Endothelial cell (in vitro differentiated cells): Measurements from ENCODE around the gene FAM221A. TPM values are rescaled to one million over a fixed set of nuclear protein-coding genes. Genes with fewer than 3 reads are reported as not detected.
A peak's percentile ranks its signal among the peaks of the same experiment; 100 is the strongest.

Experiments used
- DNase-seq: peaks from one replicate; pipeline ENCODE4 v3.0.0; 2021; ENCODE audit warnings: low spot score
- H3K27ac Mint-ChIP-seq: one replicate; pipeline ENCODE4 v1.8.0; 2021; ENCODE audit warnings: mixed read lengths, inconsistent platforms; ENCODE audit not compliant: unreplicated experiment
- H3K27me3 Mint-ChIP-seq: one replicate; pipeline ENCODE4 v1.8.0; 2021; ENCODE audit warnings: mild to moderate bottlenecking, moderate library complexity, mixed read lengths, inconsistent platforms; ENCODE audit not compliant: unreplicated experiment
- H3K36me3 Mint-ChIP-seq: one replicate; pipeline ENCODE4 v1.8.0; 2021; ENCODE audit warnings: mild to moderate bottlenecking, low read depth, mixed read lengths, inconsistent platforms; ENCODE audit not compliant: unreplicated experiment
- H3K4me1 Mint-ChIP-seq: one replicate; pipeline ENCODE4 v1.8.0; 2021; ENCODE audit warnings: mild to moderate bottlenecking, mixed read lengths, inconsistent platforms; ENCODE audit not compliant: unreplicated experiment
- H3K4me3 Mint-ChIP-seq: one replicate; pipeline ENCODE4 v1.8.0; 2021; ENCODE audit warnings: mild to moderate bottlenecking, mixed read lengths, inconsistent platforms; ENCODE audit not compliant: unreplicated experiment
- H3K9me3 Mint-ChIP-seq: one replicate; pipeline ENCODE4 v1.8.0; 2021; ENCODE audit warnings: mixed read lengths, inconsistent platforms; ENCODE audit not compliant: unreplicated experiment
- CTCF ChIP-seq: fragments of 200-600 bp; sonication (generic); IDR thresholded peaks from one replicate; pipeline ENCODE4 v1.5.0; 2021; ENCODE audit warnings: antibody characterized with exemption; ENCODE audit not compliant: unreplicated experiment
- long read RNA-seq: library from polyadenylated mRNA; unstranded; transcript quantifications from one replicate; pipeline ENCODE4 v2.0.0, GENCODE V29; 2020; ENCODE audit not compliant: unreplicated experiment
- total RNA-seq: library from RNA; stranded (reverse); fragmentation: NEBNext Ultra II Directional; extraction: Animal tissue kit (Norgen Biotek cat#: 25700); gene quantifications from one replicate; pipeline ENCODE4 v1.2.1, GENCODE V29; 2021; ENCODE audit not compliant: unreplicated experiment

FAM221A gene, protein sequence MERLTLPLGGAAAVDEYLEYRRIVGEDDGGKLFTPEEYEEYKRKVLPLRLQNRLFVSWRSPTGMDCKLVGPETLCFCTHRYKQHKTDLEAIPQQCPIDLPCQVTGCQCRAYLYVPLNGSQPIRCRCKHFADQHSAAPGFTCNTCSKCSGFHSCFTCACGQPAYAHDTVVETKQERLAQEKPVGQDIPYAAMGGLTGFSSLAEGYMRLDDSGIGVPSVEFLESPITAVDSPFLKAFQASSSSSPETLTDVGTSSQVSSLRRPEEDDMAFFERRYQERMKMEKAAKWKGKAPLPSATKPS
- 7.3 TPM for total RNA-seq
- long read RNA-seq, partial matches to known transcripts, result 0 of 3 reads
- long read RNA-seq, other reads (novel, unspliced or antisense), result 0 of 3 reads

- peak; percentile 92 for DNase-seq
- Mint-ChIP-seq H3K9me3 (no peaks in the 10 kb centered on the region), H3K4me1 (peaks cover 2% of the 10 kb centered on the region), H3K27me3 (peaks cover 4% of the 10 kb centered on the region), H3K36me3 (no peaks in the 10 kb centered on the region), H3K4me3 (peak within 1 kb of the TSS; percentile 94), H3K27ac (peak within 1 kb of the TSS; percentile 82)
- peak; percentile 65 for TF ChIP-seq CTCF
These were observed at the start of gene FAM221A for GRCh38 chr7:23679898-23680413. FAM221A (plus strand) TSS chr7:23680199; CDS start chr7:23680219, 20 bp downstream.

GRCh38 chr7:23633417-23633816 is 46.6 kb upstream of the FAM221A start:
- H3K9me3 Mint-ChIP-seq, result no peaks in the 10 kb centered on the region
- H3K27ac Mint-ChIP-seq, result no peak overlapping the region
- H3K27me3 Mint-ChIP-seq, result no peaks in the 10 kb centered on the region
- H3K4me3 Mint-ChIP-seq, result no peak overlapping the region
- no peak for DNase-seq
- no peaks in the 10 kb centered on the region for H3K4me1 Mint-ChIP-seq
- peaks cover 9% of the 10 kb centered on the region for H3K36me3 Mint-ChIP-seq
- no peak for TF ChIP-seq CTCF

- Mint-ChIP-seq H3K36me3 (no peaks in the 10 kb centered on the region), H3K27me3 (no peaks in the 10 kb centered on the region), H3K9me3 (no peaks in the 10 kb centered on the region), H3K4me1 (peaks cover 3% of the 10 kb centered on the region), H3K27ac (no peak overlapping the region), H3K4me3 (no peak overlapping the region)
- TF ChIP-seq CTCF, result no peak
- no peak for DNase-seq
These were observed 34.2 kb upstream of the FAM221A start for GRCh38 chr7:23645822-23646221.

DNA sequence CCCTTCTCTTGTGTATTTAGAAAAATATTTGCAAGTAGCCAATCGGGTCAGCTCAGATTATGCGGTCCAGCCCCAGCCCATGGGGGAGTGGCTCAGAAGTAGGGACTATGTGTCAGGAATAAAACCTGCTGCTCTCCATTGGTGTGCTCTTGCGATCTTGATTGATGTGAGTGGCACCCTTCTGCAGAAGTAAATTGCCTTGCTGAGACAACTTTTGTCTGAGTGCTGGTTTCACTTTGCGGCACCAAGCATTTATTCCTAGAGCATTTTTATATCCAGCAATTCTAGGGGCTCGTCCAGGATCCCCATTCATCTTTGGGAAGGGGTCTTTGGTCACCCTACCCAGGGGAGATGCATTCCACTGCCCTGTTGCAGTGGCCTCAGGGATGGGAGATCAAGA is 26.1 kb upstream of the FAM221A start:
- DNase-seq, result no peak
- no peak for TF ChIP-seq CTCF
- no peaks in the 10 kb centered on the region for H3K27me3 Mint-ChIP-seq
- peaks cover 28% of the 10 kb centered on the region for H3K9me3 Mint-ChIP-seq
- H3K4me3 Mint-ChIP-seq, result no peak overlapping the region
- H3K4me1 Mint-ChIP-seq, result no peaks in the 10 kb centered on the region
- peaks cover 20% of the 10 kb centered on the region for H3K36me3 Mint-ChIP-seq
- H3K27ac Mint-ChIP-seq, result no peak overlapping the region

- Mint-ChIP-seq H3K4me3 (no peak overlapping the region), H3K27ac (no peak overlapping the region), H3K4me1 (no peaks in the 10 kb centered on the region), H3K27me3 (no peaks in the 10 kb centered on the region), H3K9me3 (peaks cover 29% of the 10 kb centered on the region), H3K36me3 (peaks cover 20% of the 10 kb centered on the region)
- TF ChIP-seq CTCF, result no peak
- no peak for DNase-seq
These were observed 25.5 kb upstream of the FAM221A start for GRCh38 chr7:23654508-23654907.
